ENCODE results near the gene SH3BP2.

Gene SH3BP2

GRCh38 chr4:2787230-2788100, 5.4 kb upstream of the SH3BP2 start:
- no peak overlapping the region for H3K4me3 ChIP-seq (replicated peaks; ENCODE audit: low read depth, low read length)
- H3K27me3 ChIP-seq (replicated peaks; ENCODE audit: control insufficient read depth, insufficient read depth, low read length), result no peaks in the 10 kb centered on the region
- TF ChIP-seq CTCF (IDR thresholded peaks at IDR 0.05; ENCODE audit: insufficient read depth, low read length, poor library complexity, severe bottlenecking), result peak; percentile 32
- H3K36me3 ChIP-seq (ENCODE audit: control insufficient read depth, insufficient read depth, low read length), result no peaks in the 10 kb centered on the region
- DNase-seq (ENCODE audit: extremely low read depth, insufficient read length), result peak; percentile 83

DNA sequence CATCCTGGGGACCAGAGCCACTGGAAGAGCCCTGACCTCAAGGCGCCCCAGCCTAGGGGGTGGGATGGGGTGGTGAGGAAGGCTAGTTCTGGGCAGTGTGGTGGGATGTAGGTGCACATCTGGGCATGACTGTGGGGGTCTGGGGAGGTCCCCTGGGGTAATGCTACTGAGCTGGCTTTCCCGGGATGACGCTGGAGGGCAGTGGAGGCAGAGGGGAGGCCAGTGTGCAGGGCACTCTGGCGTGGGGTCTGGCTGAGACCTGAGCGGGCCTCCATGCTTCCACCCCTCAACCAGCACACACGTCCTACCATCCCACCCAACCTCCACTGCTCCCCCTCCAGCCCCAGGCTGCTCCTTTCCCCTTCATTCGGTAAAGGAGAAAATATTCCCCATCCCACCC, 4.8 kb upstream of the SH3BP2 start:
- H3K36me3 ChIP-seq (ENCODE audit: control insufficient read depth, insufficient read depth, low read length), result no peaks in the 10 kb centered on the region
- H3K4me3 ChIP-seq (replicated peaks; ENCODE audit: low read depth, low read length), result no peak overlapping the region
- no peaks in the 10 kb centered on the region for H3K27me3 ChIP-seq (replicated peaks; ENCODE audit: control insufficient read depth, insufficient read depth, low read length)
- no peak for TF ChIP-seq CTCF (IDR thresholded peaks at IDR 0.05; ENCODE audit: insufficient read depth, low read length, poor library complexity, severe bottlenecking)
- peak; percentile 18 for DNase-seq (ENCODE audit: extremely low read depth, insufficient read length)

- H3K27me3 ChIP-seq (replicated peaks; ENCODE audit: control insufficient read depth, insufficient read depth, low read length), result no peaks in the 10 kb centered on the region
- DNase-seq (ENCODE audit: extremely low read depth, insufficient read length), result peak; percentile 20
Observed at GRCh38 chr4:2788532-2789103, 4.3 kb upstream of the SH3BP2 start.

GRCh38 chr4:2789351-2789750, 3.5 kb upstream of the SH3BP2 start:
- Histone ChIP-seq H3K4me3 (replicated peaks; ENCODE audit: low read depth, low read length) (no peak overlapping the region), H3K27me3 (replicated peaks; ENCODE audit: control insufficient read depth, insufficient read depth, low read length) (no peaks in the 10 kb centered on the region), H3K36me3 (ENCODE audit: control insufficient read depth, insufficient read depth, low read length) (no peaks in the 10 kb centered on the region)
- no peak for DNase-seq (ENCODE audit: extremely low read depth, insufficient read length)
- TF ChIP-seq CTCF (IDR thresholded peaks at IDR 0.05; ENCODE audit: insufficient read depth, low read length, poor library complexity, severe bottlenecking), result no peak

More at GRCh38 chr4:2788532-2789103, 4.3 kb upstream of the SH3BP2 start:
- Histone ChIP-seq H3K4me3 (replicated peaks; ENCODE audit: low read depth, low read length) (no peak overlapping the region), H3K36me3 (ENCODE audit: control insufficient read depth, insufficient read depth, low read length) (no peaks in the 10 kb centered on the region)
- TF ChIP-seq CTCF (IDR thresholded peaks at IDR 0.05; ENCODE audit: insufficient read depth, low read length, poor library complexity, severe bottlenecking), result no peak

GRCh38 chr4:2789793-2790582, 2.9 kb upstream of the SH3BP2 start:
- no peaks in the 10 kb centered on the region for H3K27me3 ChIP-seq (replicated peaks; ENCODE audit: control insufficient read depth, insufficient read depth, low read length)
- no peaks in the 10 kb centered on the region for H3K36me3 ChIP-seq (ENCODE audit: control insufficient read depth, insufficient read depth, low read length)
- no peak overlapping the region for H3K4me3 ChIP-seq (replicated peaks; ENCODE audit: low read depth, low read length)
- DNase-seq (ENCODE audit: extremely low read depth, insufficient read length), result no peak
- TF ChIP-seq CTCF (IDR thresholded peaks at IDR 0.05; ENCODE audit: insufficient read depth, low read length, poor library complexity, severe bottlenecking), result no peak
